GM18519 (cell line): ENCODE results near the gene MLANA.

ENCODE experiments used
- ATAC-seq: cut with Tn5 transposase; IDR thresholded peaks from one replicate; pipeline ENCODE4 v1.9.1; 2021; ENCODE audit warnings: mild to moderate bottlenecking, moderate library complexity; ENCODE audit not compliant: unreplicated experiment, low FRiP score

MLANA gene

GRCh38 chr9:5897851-5898250 is 7.2 kb downstream of the MLANA start:
- no peak for ATAC-seq

DNA sequence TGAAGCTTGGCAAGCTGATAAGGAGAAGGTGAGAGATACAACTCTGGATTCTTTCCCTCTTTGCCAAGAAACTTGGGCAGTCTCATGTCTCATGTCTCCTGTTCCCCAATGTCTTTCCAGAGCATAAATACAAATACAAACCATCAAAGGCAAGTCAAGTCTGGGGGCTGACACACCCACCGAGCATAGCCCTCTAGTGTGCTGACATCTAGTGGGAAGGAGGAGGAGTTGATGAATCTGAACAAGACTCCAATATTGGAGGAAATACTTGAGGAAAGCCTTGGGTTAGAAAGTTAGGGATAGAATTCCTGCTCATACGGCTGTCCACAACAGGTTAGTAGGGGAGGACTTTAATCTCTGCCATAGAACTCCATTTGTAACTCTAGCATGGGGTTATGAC is 8.6 kb downstream of the MLANA start:
- ATAC-seq: no peak

DNA sequence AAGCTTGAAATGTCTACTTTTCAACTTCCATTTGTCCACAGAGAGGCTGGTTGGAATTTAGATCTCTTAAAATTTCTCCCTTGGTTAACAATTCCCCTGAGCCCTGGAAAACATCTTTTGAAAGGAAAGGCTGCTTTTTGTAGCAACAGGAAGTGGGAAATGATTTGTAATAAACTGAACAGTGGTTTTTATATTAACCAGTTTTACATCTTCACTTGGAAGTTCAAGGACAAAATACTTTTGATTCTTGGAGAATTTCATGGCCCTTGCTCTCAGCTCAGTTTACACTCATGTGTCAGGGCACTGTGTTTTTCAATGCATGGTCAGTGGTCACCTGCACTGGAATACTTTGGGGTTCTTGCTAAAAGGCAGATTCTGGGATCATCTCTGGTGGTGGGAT is 9.9 kb downstream of the MLANA start:
- ATAC-seq: no peak

DNA sequence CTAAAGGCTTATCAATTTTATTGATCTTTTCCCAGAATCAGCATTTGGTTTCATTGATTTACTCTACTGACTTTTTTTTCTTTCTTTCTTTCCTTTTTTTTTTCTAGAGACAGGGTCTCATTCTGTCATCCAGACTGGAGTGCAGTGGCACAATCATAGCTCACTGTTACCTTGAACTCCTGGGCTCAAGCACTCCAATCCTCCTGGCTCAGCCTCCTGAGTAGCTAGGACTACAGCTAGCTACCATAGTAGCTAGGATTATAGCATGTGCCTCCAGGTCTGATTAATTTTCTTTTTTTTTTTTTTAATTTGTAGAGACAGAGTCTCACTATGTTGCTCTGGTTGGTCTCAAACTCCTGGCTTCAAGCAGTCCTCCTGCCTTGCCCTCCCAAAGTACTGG is 11.7 kb downstream of the MLANA start:
- ATAC-seq: no peak

- ATAC-seq: no peak
These were observed 18.2 kb downstream of the MLANA start for GRCh38 chr9:5908918-5909317.

GRCh38 chr9:5909976-5910375 is 19.3 kb downstream of the MLANA start:
- no peak for ATAC-seq

GRCh38 chr9:5910413-5911057 is 19.8 kb downstream of the MLANA start:
- no peak for ATAC-seq

- ATAC-seq: no peak
These were observed 24.7 kb downstream of the MLANA start for GRCh38 chr9:5915438-5915837.

GRCh38 chr9:5917273-5917672 is 26.6 kb downstream of the MLANA start:
- ATAC-seq: no peak

- no peak for ATAC-seq
These were observed 27.2 kb downstream of the MLANA start for GRCh38 chr9:5917888-5918287.

- no peak for ATAC-seq
These were observed 27.8 kb downstream of the MLANA start for GRCh38 chr9:5918460-5918859.

- no peak for ATAC-seq
These were observed 30.2 kb downstream of the MLANA start for GRCh38 chr9:5920860-5921328.

DNA sequence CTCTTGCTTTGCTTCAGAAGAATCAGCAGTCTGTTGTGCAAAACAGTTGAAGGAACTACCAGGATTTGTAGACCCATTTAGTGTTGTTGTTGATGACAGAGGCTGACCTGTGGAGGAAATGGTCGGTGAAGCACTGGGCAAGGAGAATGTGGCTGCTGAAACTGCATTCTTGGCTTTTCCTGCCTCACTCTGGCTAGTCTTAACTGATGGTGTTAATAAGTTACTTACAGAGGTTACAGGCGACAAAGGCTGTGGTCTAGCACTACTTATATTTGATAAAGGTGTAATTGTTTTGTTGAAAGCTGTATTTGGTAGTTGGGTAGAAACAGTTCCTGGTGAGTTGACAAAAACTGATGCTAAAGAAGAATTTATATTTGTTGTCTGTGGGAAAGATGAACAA is 31.5 kb downstream of the MLANA start:
- no peak for ATAC-seq

- no peak for ATAC-seq
These were observed 41.0 kb downstream of the MLANA start for GRCh38 chr9:5931657-5932056.

DNA sequence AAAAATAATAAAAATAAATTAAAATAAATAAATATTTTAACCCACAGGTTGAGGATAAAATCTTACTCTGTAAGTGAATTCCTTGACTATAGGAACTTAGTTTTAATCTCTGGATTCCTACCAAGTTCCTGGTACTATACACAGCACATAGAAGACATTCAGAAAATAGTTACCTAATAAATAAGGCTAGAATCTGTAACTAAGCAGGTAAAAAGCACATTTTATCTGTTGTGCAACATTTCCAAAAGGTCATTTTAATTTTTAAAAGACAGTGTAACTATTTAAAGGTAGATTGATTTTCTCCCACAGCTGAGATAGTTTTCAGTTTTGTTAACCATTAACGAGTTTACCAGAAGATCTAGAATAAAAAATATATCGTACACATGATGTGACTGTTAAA is 47.8 kb downstream of the MLANA start:
- ATAC-seq: no peak

GRCh38 chr9:5939530-5939929 is 48.8 kb downstream of the MLANA start:
- ATAC-seq: no peak

GRCh38 chr9:5941214-5941613 is 50.5 kb downstream of the MLANA start:
- no peak for ATAC-seq

DNA sequence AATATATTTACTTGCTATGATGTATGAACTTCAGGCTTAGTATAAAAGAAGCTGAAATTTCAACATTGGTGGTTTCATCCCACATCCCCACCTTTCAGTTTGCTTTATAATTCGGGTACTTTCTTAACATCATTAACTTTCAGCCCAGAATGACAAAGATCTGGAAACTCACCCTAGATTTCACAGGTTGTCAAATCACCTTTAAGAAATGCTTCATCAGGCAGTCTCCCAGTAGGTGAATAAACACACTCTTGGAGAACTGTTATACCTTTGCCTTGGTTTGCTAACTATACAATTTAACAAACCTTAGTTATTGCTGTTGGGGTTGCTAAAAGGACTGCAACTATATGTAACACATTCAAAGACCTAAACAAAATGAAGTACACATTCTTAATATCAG is 54.4 kb downstream of the MLANA start:
- no peak for ATAC-seq

- ATAC-seq: no peak
These were observed 57.2 kb downstream of the MLANA start for GRCh38 chr9:5947912-5948311.

- peak; percentile 51 for ATAC-seq
These were observed 58.5 kb downstream of the MLANA start for GRCh38 chr9:5949103-5949699.

DNA sequence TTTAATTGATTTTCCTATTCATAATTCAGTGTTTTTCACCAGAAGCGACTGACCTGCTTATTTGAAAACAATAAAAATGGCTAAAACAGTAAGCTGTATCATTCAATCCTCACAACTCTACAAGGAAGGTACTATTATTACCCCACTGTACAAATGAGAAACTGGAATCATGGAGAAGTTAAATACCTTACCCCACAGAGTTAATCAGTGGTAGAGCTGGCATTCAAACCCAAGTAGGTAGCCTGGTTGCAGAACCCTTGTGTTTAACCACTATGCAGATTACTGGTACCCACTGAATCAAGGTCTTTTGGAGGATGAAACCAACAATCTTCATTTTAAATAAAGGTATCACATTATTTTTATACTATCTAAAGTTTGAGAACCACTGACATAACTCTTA is 59.6 kb downstream of the MLANA start:
- ATAC-seq: no peak

- ATAC-seq: no peak
These were observed 61.1 kb downstream of the MLANA start for GRCh38 chr9:5951686-5952211.
